ENCODE data around the gene DEPP1.

DEPP1 gene

GRCh38 chr10:44954962-44955361 lies 23.6 kb downstream of the DEPP1 start:
- Histone ChIP-seq H3K4me3 (ENCODE audit: severe bottlenecking) (no peak overlapping the region), H3K27ac (ENCODE audit: poor library complexity, severe bottlenecking) (no peak overlapping the region), H3K4me1 (ENCODE audit: insufficient read depth, poor library complexity, severe bottlenecking) (no peaks in the 10 kb centered on the region), H3K36me3 (ENCODE audit: low read depth) (no peaks in the 10 kb centered on the region), H3K27me3 (ENCODE audit: insufficient read depth, poor library complexity, severe bottlenecking) (no peaks in the 10 kb centered on the region), H3K9me3 (ENCODE audit: severe bottlenecking) (no peaks in the 10 kb centered on the region)
- no peak for DNase-seq (ENCODE audit: low spot score)
- no peak for ATAC-seq (ENCODE audit: low read depth)
- TF ChIP-seq CTCF (IDR thresholded peaks at IDR 0.05; ENCODE audit: poor library complexity, severe bottlenecking), result no peak

- ATAC-seq (ENCODE audit: low read depth) (no peak), DNase-seq (ENCODE audit: low spot score) (no peak)
- Histone ChIP-seq H3K9me3 (ENCODE audit: severe bottlenecking) (no peaks in the 10 kb centered on the region), H3K4me3 (ENCODE audit: severe bottlenecking) (no peak overlapping the region), H3K27me3 (ENCODE audit: insufficient read depth, poor library complexity, severe bottlenecking) (no peaks in the 10 kb centered on the region), H3K4me1 (ENCODE audit: insufficient read depth, poor library complexity, severe bottlenecking) (no peaks in the 10 kb centered on the region), H3K36me3 (ENCODE audit: low read depth) (no peaks in the 10 kb centered on the region), H3K27ac (ENCODE audit: poor library complexity, severe bottlenecking) (no peak overlapping the region)
- no peak for TF ChIP-seq CTCF (IDR thresholded peaks at IDR 0.05; ENCODE audit: poor library complexity, severe bottlenecking)
Observed at GRCh38 chr10:44954042-44954441, 24.6 kb downstream of the DEPP1 start.

GRCh38 chr10:44952779-44953231 lies 25.8 kb downstream of the DEPP1 start:
- DNase-seq (ENCODE audit: low spot score), result no peak
- no peak overlapping the region for H3K27ac ChIP-seq (ENCODE audit: poor library complexity, severe bottlenecking)

GRCh38 chr10:44951576-44952226 lies 26.9 kb downstream of the DEPP1 start:
- Histone ChIP-seq H3K27me3 (ENCODE audit: insufficient read depth, poor library complexity, severe bottlenecking) (no peaks in the 10 kb centered on the region), H3K4me1 (ENCODE audit: insufficient read depth, poor library complexity, severe bottlenecking) (no peaks in the 10 kb centered on the region), H3K9me3 (ENCODE audit: severe bottlenecking) (no peaks in the 10 kb centered on the region), H3K4me3 (ENCODE audit: severe bottlenecking) (no peak overlapping the region), H3K36me3 (ENCODE audit: low read depth) (no peaks in the 10 kb centered on the region), H3K27ac (ENCODE audit: poor library complexity, severe bottlenecking) (no peak overlapping the region)
- DNase-seq (ENCODE audit: low spot score) (no peak), ATAC-seq (ENCODE audit: low read depth) (no peak)
- no peak for TF ChIP-seq CTCF (IDR thresholded peaks at IDR 0.05; ENCODE audit: poor library complexity, severe bottlenecking)

More at GRCh38 chr10:44952779-44953231, 25.8 kb downstream of the DEPP1 start:
- Histone ChIP-seq H3K4me1 (ENCODE audit: insufficient read depth, poor library complexity, severe bottlenecking) (no peaks in the 10 kb centered on the region), H3K9me3 (ENCODE audit: severe bottlenecking) (no peaks in the 10 kb centered on the region), H3K4me3 (ENCODE audit: severe bottlenecking) (no peak overlapping the region), H3K36me3 (ENCODE audit: low read depth) (no peaks in the 10 kb centered on the region), H3K27me3 (ENCODE audit: insufficient read depth, poor library complexity, severe bottlenecking) (no peaks in the 10 kb centered on the region)
- peak; percentile 14; the same call in 1 of the 3 replicates for ATAC-seq (ENCODE audit: low read depth)
- TF ChIP-seq CTCF (IDR thresholded peaks at IDR 0.05; ENCODE audit: poor library complexity, severe bottlenecking), result no peak
